GM12878 (cell line): ENCODE measurements around the gene PAK5. TPM values are rescaled to one million over a fixed set of nuclear protein-coding genes. Genes with fewer than 3 reads are reported as not detected.

Source experiments
- ATAC-seq: fragments of 200-7000 bp; cut with Tn5 transposase; 3 replicates; pipeline ENCODE4 v1.9.1; 2020; ENCODE audit warnings: mild to moderate bottlenecking, moderate library complexity
- BruUV-seq: library from RNA; stranded (reverse); fragments of 400-500 nt; replicated peaks from 2 replicates; lab custom pipeline; 2021; lab: Mats Ljungman, UMichigan
- CTCF ChIA-PET: fragments of 300-600 bp; sonication (Branson Sonifier 250); formaldehyde crosslinking; extraction: SDS; loops from one replicate; lab custom pipeline; 2021; ENCODE audit warnings: inconsistent platforms; lab: Yijun Ruan, JAX
- POLR2A ChIA-PET: fragments of 350-600 bp; formaldehyde crosslinking; extraction: SDS; loops from one replicate; lab custom pipeline; 2021; ENCODE audit warnings: inconsistent platforms; lab: Charles Lee
- RAD21 ChIA-PET: fragments of 300-600 bp; sonication (Branson Sonifier 250); formaldehyde crosslinking; loops from one replicate; lab custom pipeline; 2023; ENCODE audit warnings: antibody characterized with exemption; ENCODE audit not compliant: unreplicated experiment; lab: Charles Lee
- SMC1A ChIA-PET: fragments of 300-600 bp; sonication (Branson Sonifier 250); formaldehyde crosslinking; loops from one replicate; lab custom pipeline; 2023; ENCODE audit not compliant: unreplicated experiment, uncharacterized antibody; lab: Charles Lee
- DNase-seq: peaks from one replicate; pipeline ENCODE4 v3.0.0-alpha.2; 2011; ENCODE audit warnings: low read depth, low spot score
- FAIRE-seq: peaks from 3 replicates; lab custom pipeline; 2011; peaks lifted over from hg19 to GRCh38; lab: Jason Lieb, UNC
- H2AFZ ChIP-seq: 2 replicates; pipeline ENCODE4 v1.6.0; 2011; ENCODE audit warnings: low read depth, low read length, control low read depth; ENCODE audit not compliant: control insufficient read depth
- H3K27ac ChIP-seq: 2 replicates; pipeline ENCODE4 v1.5.1; 2011; ENCODE audit warnings: control low read depth; ENCODE audit not compliant: control insufficient read depth, insufficient read depth
- H3K27me3 ChIP-seq, 2 experiments: replicated peaks in 1 of 2; 2 replicates each; pipeline versions ENCODE4 v1.6.0 to v1.6.1; 2011; ENCODE audit warnings: low read length in 1 of 2; ENCODE audit not compliant: control insufficient read depth in 2 of 2, insufficient read depth in 2 of 2
- H3K36me3 ChIP-seq, 2 experiments: 2 replicates each; pipeline ENCODE4 v1.5.1; 2011; ENCODE audit warnings: low read length in 1 of 2; ENCODE audit not compliant: control insufficient read depth in 2 of 2, insufficient read depth in 2 of 2
- H3K4me1 ChIP-seq: 2 replicates; pipeline ENCODE4 v1.6.1; 2011; ENCODE audit warnings: mild to moderate bottlenecking, low read length, moderate library complexity, mixed read lengths; ENCODE audit not compliant: control insufficient read depth, insufficient read depth
- H3K4me2 ChIP-seq: 2 replicates; pipeline ENCODE4 v1.6.0; 2011; ENCODE audit warnings: control low read depth; ENCODE audit not compliant: control insufficient read depth, insufficient read depth
- H3K4me3 ChIP-seq: fragments of 200-600 bp; sonication (generic); 2 replicates; pipeline ENCODE4 v1.5.1; 2016
- H3K79me2 ChIP-seq: 2 replicates; pipeline ENCODE4 v1.6.0; 2011; ENCODE audit warnings: low read length; ENCODE audit not compliant: control insufficient read depth, insufficient read depth
- H3K9ac ChIP-seq: 2 replicates; pipeline ENCODE4 v1.8.0; 2011; ENCODE audit warnings: low read length, control low read depth, mixed read lengths; ENCODE audit not compliant: control insufficient read depth, insufficient read depth
- H3K9me3 ChIP-seq: replicated peaks from 3 replicates; pipeline ENCODE4 v1.5.1; 2011; ENCODE audit warnings: mild to moderate bottlenecking, low read length; ENCODE audit not compliant: control insufficient read depth, insufficient read depth
- H4K20me1 ChIP-seq: 2 replicates; pipeline ENCODE4 v1.6.0; 2011; ENCODE audit not compliant: control insufficient read depth, insufficient read depth
- EGR1 ChIP-seq, 2 experiments: IDR thresholded peaks; 1 replicate in 1 of 2; 2 replicates in 1 of 2; pipeline ENCODE4 v1.6.1; 2011 to 2012; ENCODE audit warnings: low read depth in 2 of 2, low read length in 2 of 2, borderline replicate concordance in 1 of 2, mild to moderate bottlenecking in 1 of 2, moderate library complexity in 1 of 2
- HDAC2 ChIP-seq: fragments of 200-600 bp; sonication (generic); IDR thresholded peaks from 2 replicates; pipeline ENCODE4 v1.6.1; 2017
- IRF4 ChIP-seq: IDR thresholded peaks from 2 replicates; pipeline ENCODE4 v1.6.1; 2011; ENCODE audit warnings: low read depth, low read length
- JUNB ChIP-seq: IDR thresholded peaks from 2 replicates; pipeline ENCODE4 v1.6.1; 2016; ENCODE audit warnings: antibody characterized with exemption, mild to moderate bottlenecking
- KLF5 ChIP-seq: fragments of 450-650 bp; IDR thresholded peaks from 2 replicates; pipeline ENCODE4 v1.6.1; 2014; ENCODE audit warnings: mild to moderate bottlenecking; ENCODE audit not compliant: partially characterized antibody
- MTA2 ChIP-seq: fragments of 450-650 bp; IDR thresholded peaks from 2 replicates; pipeline ENCODE4 v1.6.1; 2016; ENCODE audit warnings: low read depth, mild to moderate bottlenecking, moderate library complexity
- NR2C1 ChIP-seq: fragments of 450-650 bp; IDR thresholded peaks from 2 replicates; pipeline ENCODE4 v1.6.1; 2017; ENCODE audit warnings: antibody characterized with exemption, mild to moderate bottlenecking, moderate library complexity
- PAX8 ChIP-seq: fragments of 450-650 bp; IDR thresholded peaks from 2 replicates; pipeline ENCODE4 v1.6.1; 2017; ENCODE audit warnings: mild to moderate bottlenecking, moderate library complexity
- RBBP5 ChIP-seq: fragments of 200-600 bp; sonication (generic); conservative IDR thresholded peaks from 2 replicates; pipeline ENCODE4 v1.6.1; 2016
- RUNX3 ChIP-seq: IDR thresholded peaks from 2 replicates; pipeline ENCODE4 v1.6.1; 2012; ENCODE audit warnings: low read length, inconsistent platforms
- SIN3A ChIP-seq: IDR thresholded peaks from 2 replicates; pipeline ENCODE4 v1.6.1; 2012; ENCODE audit warnings: low read depth, low read length, improper control_type of control experiment
- SP1 ChIP-seq: IDR thresholded peaks from one replicate; pipeline ENCODE4 v1.6.1; 2011; ENCODE audit warnings: low read depth, low read length
- SREBF1 ChIP-seq: IDR thresholded peaks from 2 replicates; pipeline ENCODE4 v1.6.1; 2012; ENCODE audit warnings: mild to moderate bottlenecking, low read length
- STAT3 ChIP-seq: IDR thresholded peaks from 2 replicates; pipeline ENCODE4 v1.6.1; 2011; ENCODE audit warnings: low read depth, low read length, improper control_type of control experiment
- TARDBP ChIP-seq: IDR thresholded peaks from 2 replicates; pipeline ENCODE4 v1.6.1; 2016; ENCODE audit warnings: borderline replicate concordance
- ZNF24 ChIP-seq: fragments of 450-650 bp; IDR thresholded peaks from 2 replicates; pipeline ENCODE4 v1.6.1; 2017; ENCODE audit warnings: antibody characterized with exemption, mild to moderate bottlenecking
- in situ Hi-C: fragments of 300-500 bp; cut with MboI; formaldehyde crosslinking; loops from 9 replicates; pipeline ENCODE4 v1.14.3; 2018; ENCODE audit warnings: mixed read lengths
- intact Hi-C: fragments of 100-400 bp; cut with micrococcal nuclease; formaldehyde crosslinking; loops from one replicate; pipeline ENCODE4 v1.14.2; 2022; ENCODE audit not compliant: unreplicated experiment
- polyA plus RNA-seq, 11 experiments: library from polyadenylated mRNA; depleted of rRNA in 4 of 11; unstranded in 6 of 11; stranded (reverse) in 5 of 11; fragments of >200 nt; fragmentation: Nextera tagmentation in 4 of 11; fragmentation: Illumina TruSeq in 1 of 11; extraction: Ambion mirVana in 4 of 11; extraction: Trizol in 1 of 11; gene quantifications; 1 replicate in 1 of 11; 2 replicates in 10 of 11; pipeline versions ENCODE4 v1.2.1 to v1.2.3, GENCODE V29; 2011 to 2016; ENCODE audit warnings: inconsistent platforms in 2 of 11, missing spikeins in 2 of 11, low read depth in 1 of 11
- total RNA-seq, 4 experiments: library from RNA; depleted of rRNA in 3 of 4; stranded (reverse); fragments of >200 nt in 3 of 4; fragmentation: Illumina TruSeq in 1 of 4; extraction: Trizol in 1 of 4; gene quantifications; 2 replicates each; pipeline versions ENCODE4 v1.2.1 to v1.2.3, GENCODE V29; 2013 to 2021
- TF ChIP-seq, protein P1 (sequence below): fragments of 450-650 bp; IDR thresholded peaks from 2 replicates; pipeline ENCODE4 v1.6.1; 2018; ENCODE audit warnings: mild to moderate bottlenecking, low read depth, moderate library complexity; ENCODE audit not compliant: partially characterized antibody

The PAK5 gene
- total and polyA plus RNA-seq, 10 of the 15 experiments (the other 5 are each of a cell fraction or from before 2014, with no cell fraction given) = not detected

DNA sequence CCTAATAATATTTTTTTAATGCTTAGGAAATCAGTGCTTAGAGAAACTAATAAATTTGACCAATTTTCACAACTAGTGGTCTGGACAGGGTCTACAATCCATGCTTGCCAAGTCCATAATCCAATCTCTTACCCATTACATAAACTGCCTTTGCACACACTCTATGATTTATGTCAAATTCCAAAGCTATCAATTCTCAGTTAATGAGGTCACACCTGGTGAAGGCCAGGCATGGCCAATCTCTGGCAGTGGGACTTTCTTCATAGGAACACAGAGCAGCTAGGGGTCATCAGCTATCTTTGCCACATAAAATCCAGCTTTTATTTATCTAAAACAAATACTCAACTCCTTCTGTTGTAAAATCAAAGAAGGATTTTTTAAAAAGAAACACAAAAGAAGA is 21.2 kb downstream of the PAK5 start:
- RAD21 ChIA-PET = no interaction called here
- no peak for FAIRE-seq

DNA sequence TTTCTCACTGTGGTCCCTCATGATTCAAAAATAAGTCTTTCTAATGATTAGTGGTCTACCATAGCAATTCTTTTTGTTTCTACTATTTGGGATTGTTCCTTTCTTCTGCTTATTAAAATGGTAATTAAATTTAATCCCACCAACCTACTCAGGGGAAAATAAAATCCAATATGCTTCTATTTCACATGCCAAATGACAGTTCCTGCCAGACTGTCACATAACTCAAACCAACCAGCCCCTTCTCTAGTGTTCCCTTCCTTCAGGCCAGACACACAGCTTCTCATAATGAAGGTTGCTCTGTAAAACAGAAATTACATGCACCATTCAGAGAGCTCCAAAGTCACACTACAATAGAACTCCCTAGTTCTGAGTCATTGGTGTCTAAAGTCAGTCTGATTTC is 23.2 kb downstream of the PAK5 start:
- H3K9me3 ChIP-seq = no peaks in the 10 kb centered on the region
- FAIRE-seq = no peak
- SMC1A ChIA-PET = no interaction called here
- intact Hi-C loops (no loop called here), in situ Hi-C loops (no loop called here)
- CTCF ChIA-PET = no interaction called here
- POLR2A ChIA-PET = no interaction called here
- DNase-seq = no peak
- no peaks in the 10 kb centered on the region for H3K36me3 ChIP-seq
- no peak overlapping the region for H3K4me3 ChIP-seq
- no peaks in the 10 kb centered on the region for H4K20me1 ChIP-seq
- H2AFZ ChIP-seq = no peak overlapping the region
- no peaks in the 10 kb centered on the region for H3K27me3 ChIP-seq
- no peak for TF ChIP-seq EGR1 (IDR thresholded peaks at IDR 0.05; ENCODE audit: borderline replicate concordance in 1 of 2, low read depth in 2 of 2, low read length in 2 of 2)
- no peak for TF ChIP-seq STAT3
- no peak for TF ChIP-seq KLF5
- TF ChIP-seq MTA2 = no peak
- no peak for TF ChIP-seq SREBF1
- no peak for TF ChIP-seq SIN3A
- TF ChIP-seq TARDBP = no peak
- no peak for TF ChIP-seq RBBP5
- no peak for TF ChIP-seq NR2C1
- no peak overlapping the region for H3K27ac ChIP-seq
- H3K79me2 ChIP-seq = no peaks in the 10 kb centered on the region
- H3K9ac ChIP-seq = no peak overlapping the region
- RAD21 ChIA-PET = no interaction called here
- H3K4me2 ChIP-seq = no peak overlapping the region
- H3K4me1 ChIP-seq = no peaks in the 10 kb centered on the region
- no TSS peak for BruUV-seq
- ATAC-seq = no peak

More for the DNA sequence above, 21.2 kb downstream of the PAK5 start:
- no peak overlapping the region for H3K9ac ChIP-seq
- no peak for ATAC-seq
- no peaks in the 10 kb centered on the region for H3K79me2 ChIP-seq
- no peak for TF ChIP-seq STAT3
- no peak for TF ChIP-seq ZNF24
- TF ChIP-seq JUNB = no peak
- TF ChIP-seq RUNX3 = no peak
- no peak for TF ChIP-seq SP1
- TF ChIP-seq IRF4 = no peak
- no peak for TF ChIP-seq PAX8
- TF ChIP-seq, protein P1, sequence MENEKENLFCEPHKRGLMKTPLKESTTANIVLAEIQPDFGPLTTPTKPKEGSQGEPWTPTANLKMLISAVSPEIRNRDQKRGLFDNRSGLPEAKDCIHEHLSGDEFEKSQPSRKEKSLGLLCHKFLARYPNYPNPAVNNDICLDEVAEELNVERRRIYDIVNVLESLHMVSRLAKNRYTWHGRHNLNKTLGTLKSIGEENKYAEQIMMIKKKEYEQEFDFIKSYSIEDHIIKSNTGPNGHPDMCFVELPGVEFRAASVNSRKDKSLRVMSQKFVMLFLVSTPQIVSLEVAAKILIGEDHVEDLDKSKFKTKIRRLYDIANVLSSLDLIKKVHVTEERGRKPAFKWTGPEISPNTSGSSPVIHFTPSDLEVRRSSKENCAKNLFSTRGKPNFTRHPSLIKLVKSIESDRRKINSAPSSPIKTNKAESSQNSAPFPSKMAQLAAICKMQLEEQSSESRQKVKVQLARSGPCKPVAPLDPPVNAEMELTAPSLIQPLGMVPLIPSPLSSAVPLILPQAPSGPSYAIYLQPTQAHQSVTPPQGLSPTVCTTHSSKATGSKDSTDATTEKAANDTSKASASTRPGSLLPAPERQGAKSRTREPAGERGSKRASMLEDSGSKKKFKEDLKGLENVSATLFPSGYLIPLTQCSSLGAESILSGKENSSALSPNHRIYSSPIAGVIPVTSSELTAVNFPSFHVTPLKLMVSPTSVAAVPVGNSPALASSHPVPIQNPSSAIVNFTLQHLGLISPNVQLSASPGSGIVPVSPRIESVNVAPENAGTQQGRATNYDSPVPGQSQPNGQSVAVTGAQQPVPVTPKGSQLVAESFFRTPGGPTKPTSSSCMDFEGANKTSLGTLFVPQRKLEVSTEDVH = no peak
- no peak for TF ChIP-seq HDAC2
- H3K4me2 ChIP-seq = no peak overlapping the region
- no peaks in the 10 kb centered on the region for H3K36me3 ChIP-seq
- H2AFZ ChIP-seq = no peak overlapping the region
- H3K4me3 ChIP-seq = no peak overlapping the region
- H3K27me3 ChIP-seq = no peaks in the 10 kb centered on the region
- intact Hi-C loops (no loop called here), in situ Hi-C loops (no loop called here)
- no TSS peak for BruUV-seq
- DNase-seq = no peak
- CTCF ChIA-PET = no interaction called here
- no peaks in the 10 kb centered on the region for H4K20me1 ChIP-seq
- no peaks in the 10 kb centered on the region for H3K4me1 ChIP-seq
- POLR2A ChIA-PET = no interaction called here
- H3K27ac ChIP-seq = no peak overlapping the region
- no peaks in the 10 kb centered on the region for H3K9me3 ChIP-seq
- SMC1A ChIA-PET = interaction anchor here (1.2 kb wide), 1 partner anchor 11 kb away, joined by 3 read pairs; no protein-coding TSS in a partner anchor
